DMS 273 treated with DMSO at 0.1 percent for 48 hours (cell line): Measurements from ENCODE around the gene JAG2.

Experiments
- DNase-seq: peaks from one replicate; lab custom pipeline; 2025; lab: John Stamatoyannopoulos, UW

The JAG2 gene

GRCh38 chr14:105168496-105168978, at the start of gene JAG2:
JAG2 (minus strand) TSS chr14:105168776; CDS start chr14:105168420, 356 bp downstream.
- no peak for DNase-seq

DNA sequence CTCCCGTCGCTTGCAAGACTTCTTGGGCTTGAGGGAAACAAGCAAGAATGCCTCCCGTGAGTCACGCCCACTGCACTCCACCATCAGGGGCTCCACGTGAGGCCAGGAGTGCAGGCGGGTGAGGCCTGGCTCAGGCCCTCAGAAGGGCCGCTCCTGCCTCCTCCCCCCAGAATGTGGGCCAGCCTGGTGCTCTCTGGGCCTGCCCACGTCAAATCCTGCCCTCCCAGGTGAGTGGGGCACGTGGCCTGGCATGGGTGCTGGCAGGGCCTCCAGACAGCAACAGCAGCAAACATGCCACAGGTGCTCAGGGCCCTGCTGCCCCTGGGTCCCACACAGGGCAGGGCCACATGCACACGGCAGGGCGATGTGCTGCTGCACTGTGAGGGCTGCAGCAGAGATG, 49.2 kb upstream of the JAG2 start:
- no peak for DNase-seq

DNA sequence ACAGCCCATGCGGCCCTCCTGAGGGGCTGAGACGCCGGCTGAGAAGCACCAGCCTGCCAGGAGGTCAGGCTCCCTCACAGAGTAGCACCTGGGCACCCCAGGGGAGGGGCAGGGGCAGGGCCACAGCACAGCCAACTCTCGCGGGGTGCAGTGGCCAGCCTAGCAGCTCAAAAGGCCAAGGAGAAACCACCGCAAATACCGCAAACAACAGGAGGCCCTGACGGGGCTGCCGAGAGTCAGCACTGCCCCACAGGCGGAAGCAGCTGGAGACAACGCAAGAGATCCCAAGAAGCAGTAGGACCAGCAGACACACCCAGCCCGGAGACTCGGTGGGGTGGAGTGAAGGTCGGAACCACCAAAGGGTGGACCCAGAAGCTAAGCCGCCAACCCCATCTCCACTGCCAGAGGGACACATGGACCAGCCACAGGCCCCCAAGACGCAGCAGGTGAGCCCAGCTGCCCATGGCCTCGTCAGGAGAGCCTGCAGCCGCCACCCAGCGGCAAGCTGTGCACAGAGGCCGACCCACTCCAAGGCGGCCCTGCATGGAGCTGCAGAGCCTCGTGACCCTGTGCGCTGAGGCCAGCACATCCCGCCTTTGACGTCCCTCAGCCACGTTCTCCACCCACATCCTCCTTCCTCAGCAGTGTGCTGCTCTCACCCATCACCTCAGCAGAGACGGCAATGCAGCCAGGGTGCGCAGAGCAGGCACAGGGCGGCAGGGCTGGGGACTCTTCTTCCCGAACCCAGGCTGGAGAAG, 48.1 kb upstream of the JAG2 start:
- no peak for DNase-seq

GRCh38 chr14:105215602-105216001, 47.0 kb upstream of the JAG2 start:
- DNase-seq: no peak

- DNase-seq: no peak
Observed at GRCh38 chr14:105214324-105214915, 45.8 kb upstream of the JAG2 start.

DNA sequence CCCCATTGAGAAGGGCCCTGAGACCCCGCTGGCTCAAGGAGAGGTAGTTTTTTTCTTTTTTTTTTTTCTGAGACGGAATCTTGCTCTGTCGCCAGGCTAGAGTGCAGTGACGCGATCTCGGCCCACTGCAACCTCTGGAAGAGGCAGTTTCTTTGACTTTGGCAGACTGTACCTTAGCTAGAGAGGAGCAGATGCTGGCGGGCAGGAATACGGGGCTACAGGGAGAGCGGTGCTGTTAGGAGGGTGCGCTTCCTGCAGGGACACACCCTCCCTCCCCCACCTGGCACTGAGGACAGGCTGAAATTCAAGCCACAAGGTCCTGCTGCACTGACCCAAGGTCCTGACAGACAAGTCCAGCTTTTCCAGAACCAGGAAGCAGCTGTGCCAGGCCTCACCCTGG, 44.8 kb upstream of the JAG2 start:
- no peak for DNase-seq

- no peak for DNase-seq
Observed at GRCh38 chr14:105212541-105213300, 44.1 kb upstream of the JAG2 start.

DNA sequence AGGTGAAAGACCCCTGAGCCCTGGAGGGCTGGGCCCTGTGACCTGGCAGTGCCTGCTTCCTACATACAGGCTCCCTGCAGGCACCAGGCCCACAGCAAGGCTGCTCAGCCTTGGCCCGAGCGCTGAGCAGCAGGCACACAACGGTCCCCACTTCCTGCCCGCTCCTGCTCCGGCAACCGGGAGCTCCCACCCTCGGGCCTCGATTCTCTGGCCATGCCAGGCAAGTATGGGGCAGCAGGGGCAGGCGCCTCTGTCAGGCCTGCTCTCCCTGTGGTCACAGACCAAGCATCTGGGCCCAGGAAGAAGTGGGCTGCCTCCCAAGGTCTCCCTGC, 43.1 kb upstream of the JAG2 start:
- DNase-seq: no peak

DNA sequence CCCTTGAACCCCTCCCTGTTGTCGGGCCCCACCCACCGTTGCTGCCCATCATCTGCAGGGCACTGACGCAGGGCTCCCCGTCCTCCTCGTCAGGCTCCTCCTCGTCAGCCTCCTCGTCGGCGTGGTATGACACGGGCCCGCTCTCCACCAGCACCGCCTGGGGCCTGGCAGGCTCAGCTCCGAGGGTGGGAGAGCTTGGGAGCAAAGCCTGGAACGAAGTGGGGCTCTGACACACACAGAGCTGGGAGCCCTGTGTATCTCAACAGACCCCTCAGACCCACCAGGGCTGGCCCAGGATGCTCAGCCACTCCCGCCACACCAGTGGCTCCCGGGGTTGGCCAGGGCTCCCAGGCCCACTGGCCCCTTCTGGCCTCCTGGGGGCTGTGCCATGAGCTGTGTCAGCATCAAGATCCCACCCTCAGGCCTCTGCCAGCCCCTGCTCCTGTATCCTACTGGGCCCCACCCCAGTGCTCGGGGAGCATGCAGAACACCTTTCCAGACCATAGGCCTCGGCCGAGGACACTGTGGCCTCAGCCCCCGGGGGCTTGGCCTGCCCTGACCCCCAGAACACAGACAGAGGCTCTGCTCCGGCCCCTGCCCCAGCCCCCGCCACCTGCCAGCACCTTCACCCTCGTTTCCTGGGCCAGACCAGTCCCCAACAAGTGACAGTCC, 42.6 kb upstream of the JAG2 start:
- no peak for DNase-seq

DNA sequence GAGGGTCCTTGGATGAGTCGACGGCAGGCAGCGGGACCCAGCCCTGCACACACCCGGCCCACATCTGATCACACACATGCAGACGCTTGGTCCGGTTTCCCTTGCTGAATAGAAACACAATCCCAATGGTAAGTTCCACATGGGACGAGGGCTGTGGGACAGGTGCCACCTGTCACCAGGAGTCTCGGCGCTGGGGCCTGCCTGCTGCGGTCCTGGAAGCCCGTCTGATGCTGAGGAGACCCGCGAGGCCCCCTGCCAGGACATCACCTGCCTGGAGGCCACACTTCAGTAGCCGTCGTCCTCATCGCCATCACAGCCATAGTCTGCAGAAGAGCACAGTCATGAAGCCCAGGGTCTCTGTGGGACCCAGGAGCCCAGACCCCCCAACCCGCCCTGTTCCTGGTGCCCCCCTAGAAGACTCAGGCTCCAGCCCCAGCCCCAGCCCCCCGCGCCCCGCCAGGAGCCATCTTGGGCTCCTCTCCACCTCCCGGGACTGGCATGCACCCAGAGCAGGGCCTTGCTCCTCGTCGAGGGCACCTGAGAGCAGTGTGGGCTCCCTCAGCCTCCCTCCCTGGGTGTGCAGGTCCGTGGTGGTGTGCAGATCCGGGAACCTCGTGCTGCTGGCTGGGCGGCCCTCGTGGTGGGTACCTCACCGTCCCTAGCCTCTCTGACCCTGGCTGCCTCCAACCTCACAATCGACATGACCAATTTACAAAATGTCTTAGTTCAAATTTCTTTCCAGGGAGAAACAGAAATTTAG, 41.9 kb upstream of the JAG2 start:
- DNase-seq: no peak

- DNase-seq: no peak
Observed at GRCh38 chr14:105209646-105210045, 41.1 kb upstream of the JAG2 start.

- DNase-seq: no peak
Observed at GRCh38 chr14:105209091-105209490, 40.5 kb upstream of the JAG2 start.

- no peak for DNase-seq
Observed at GRCh38 chr14:105208738-105209075, 40.1 kb upstream of the JAG2 start.

DNA sequence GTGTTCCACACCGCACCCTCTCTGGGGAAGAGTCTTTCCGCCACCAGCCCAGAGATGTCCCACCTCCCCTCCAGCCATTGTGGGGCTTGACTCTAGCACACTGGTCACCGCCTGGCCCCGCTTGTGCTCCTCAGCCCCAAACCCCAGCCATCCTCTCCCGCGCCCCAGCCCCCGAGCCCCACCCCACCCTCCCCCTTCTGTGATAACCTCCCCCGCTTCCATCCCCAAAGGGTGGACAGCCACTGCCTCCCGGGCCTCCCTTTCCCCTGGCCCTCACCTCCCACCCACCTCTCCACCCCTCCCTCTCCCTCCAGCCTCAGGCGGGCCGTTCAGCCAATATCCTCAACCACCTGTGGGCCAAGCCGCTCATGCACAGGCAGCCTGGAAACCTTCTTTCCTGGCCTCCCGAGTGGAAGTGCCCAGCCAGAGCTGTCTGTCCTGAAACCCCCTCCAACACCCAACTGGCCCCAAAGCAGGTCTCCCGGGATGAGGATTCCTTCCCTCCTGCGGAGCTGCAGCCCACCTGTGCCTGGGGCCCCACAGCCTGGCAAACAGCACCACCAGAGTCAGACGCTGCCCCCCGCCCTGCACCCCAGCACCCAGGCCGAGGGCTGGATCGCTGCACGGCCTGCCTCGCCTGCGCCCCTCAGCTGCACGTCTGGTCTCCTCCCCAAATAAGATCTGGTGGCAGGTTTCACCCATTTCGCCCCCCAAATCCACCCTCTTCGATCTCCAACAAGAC, 39.6 kb upstream of the JAG2 start:
- no peak for DNase-seq

DNA sequence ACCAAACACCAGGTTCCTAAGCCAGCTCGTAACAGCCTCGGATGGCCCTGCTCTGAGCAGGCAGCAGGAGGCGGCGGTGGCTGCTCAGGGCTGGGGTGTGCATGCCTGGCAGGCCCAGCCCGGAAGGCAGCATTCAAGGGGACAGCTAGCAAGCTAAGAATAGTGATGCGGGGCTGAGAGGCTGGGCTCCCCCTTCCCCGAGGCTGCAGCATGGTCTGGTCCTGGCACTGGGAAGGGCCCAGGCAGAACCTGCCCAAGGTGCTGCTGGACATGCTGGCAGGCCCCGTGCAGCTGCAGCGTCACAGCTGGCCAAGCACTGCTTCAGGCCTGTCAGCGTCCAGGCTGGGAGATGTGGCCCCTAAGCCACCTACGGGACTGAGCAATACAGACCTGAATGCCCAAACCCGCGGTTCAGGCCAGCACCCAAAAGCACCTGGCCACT, 38.9 kb upstream of the JAG2 start:
- no peak for DNase-seq

- DNase-seq: no peak
Observed at GRCh38 chr14:105206873-105207272, 38.3 kb upstream of the JAG2 start.

GRCh38 chr14:105205673-105206208, 37.2 kb upstream of the JAG2 start:
- peak; percentile 33 for DNase-seq

- no peak for DNase-seq
Observed at GRCh38 chr14:105204931-105205672, 36.5 kb upstream of the JAG2 start.

DNA sequence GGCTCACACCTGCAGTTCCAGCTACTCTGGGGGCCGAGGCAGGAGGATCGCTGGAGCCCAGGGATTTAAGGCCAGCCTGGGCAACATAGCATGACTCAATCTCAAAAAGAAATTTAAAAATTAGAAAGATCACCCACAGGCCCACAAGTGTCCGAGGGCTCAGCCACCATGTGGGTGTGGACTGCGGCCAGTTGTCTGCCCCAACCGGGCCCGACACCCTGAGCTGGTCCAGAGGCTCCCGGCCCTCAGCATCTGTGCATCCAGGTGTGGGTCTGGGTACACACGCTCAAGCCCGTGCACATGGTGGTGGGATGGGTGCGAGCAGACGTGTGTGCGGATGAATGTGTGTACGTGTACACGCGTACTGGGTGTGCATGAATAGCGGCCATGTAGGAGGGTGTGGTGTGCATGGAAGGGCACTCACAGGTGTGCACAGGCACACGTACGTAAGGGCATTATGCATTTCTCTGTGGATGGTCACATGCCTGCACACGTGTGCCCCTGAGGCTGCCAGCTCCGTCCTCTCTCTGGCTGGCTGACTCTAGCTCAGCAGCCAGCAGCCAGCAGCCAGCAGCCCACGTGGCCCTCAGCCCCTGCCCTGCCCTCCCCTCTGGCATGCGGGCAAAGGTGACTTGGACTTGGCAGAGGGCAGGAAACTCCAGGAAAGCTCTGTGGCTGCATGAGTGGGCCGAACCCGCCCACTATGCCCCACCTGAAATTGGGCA, 35.8 kb upstream of the JAG2 start:
- no peak for DNase-seq
